GM19324 (cell line): ENCODE data around the gene CDK5RAP1.
"Not testable (repeated sequence)": the region's sequence is repeated elsewhere in the genome, so short reads cannot be mapped to it uniquely, and the experiment has no call there.

Experiments used
- ATAC-seq: cut with Tn5 transposase; IDR thresholded peaks from one replicate; pipeline ENCODE4 v1.9.1; 2021; ENCODE audit warnings: mild to moderate bottlenecking, moderate library complexity; ENCODE audit not compliant: unreplicated experiment, low FRiP score

The CDK5RAP1 gene

GRCh38 chr20:33419140-33419974, 18.0 kb upstream of the CDK5RAP1 start:
- no peak for ATAC-seq

- ATAC-seq = no peak
Measured at GRCh38 chr20:33418033-33418432, 16.7 kb upstream of the CDK5RAP1 start.

DNA sequence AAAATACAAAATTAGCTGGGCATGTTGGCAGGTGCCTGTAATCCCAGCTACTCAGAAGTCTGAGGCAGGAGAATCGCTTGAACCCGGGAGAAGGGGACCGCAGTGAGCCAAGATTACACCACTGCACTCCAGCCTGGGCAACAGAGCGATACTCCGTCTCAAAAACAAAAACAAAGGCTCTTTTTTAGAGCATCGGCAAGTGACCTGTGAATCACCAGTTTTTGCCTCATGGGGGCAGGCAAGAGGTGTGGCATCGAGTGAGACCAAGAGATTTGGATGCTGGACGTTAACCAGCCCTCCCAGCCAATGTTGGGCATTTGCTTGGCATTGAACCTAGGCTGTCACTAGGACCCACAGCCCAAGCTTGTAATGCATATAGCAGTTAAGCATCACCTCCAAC, 14.6 kb upstream of the CDK5RAP1 start:
- ATAC-seq = no peak

- no peak for ATAC-seq
Measured at GRCh38 chr20:33412484-33412838, 11.1 kb upstream of the CDK5RAP1 start.

- no peak for ATAC-seq
Measured at GRCh38 chr20:33411711-33412483, 10.6 kb upstream of the CDK5RAP1 start.

GRCh38 chr20:33411242-33411641, 9.9 kb upstream of the CDK5RAP1 start:
- ATAC-seq = no peak

DNA sequence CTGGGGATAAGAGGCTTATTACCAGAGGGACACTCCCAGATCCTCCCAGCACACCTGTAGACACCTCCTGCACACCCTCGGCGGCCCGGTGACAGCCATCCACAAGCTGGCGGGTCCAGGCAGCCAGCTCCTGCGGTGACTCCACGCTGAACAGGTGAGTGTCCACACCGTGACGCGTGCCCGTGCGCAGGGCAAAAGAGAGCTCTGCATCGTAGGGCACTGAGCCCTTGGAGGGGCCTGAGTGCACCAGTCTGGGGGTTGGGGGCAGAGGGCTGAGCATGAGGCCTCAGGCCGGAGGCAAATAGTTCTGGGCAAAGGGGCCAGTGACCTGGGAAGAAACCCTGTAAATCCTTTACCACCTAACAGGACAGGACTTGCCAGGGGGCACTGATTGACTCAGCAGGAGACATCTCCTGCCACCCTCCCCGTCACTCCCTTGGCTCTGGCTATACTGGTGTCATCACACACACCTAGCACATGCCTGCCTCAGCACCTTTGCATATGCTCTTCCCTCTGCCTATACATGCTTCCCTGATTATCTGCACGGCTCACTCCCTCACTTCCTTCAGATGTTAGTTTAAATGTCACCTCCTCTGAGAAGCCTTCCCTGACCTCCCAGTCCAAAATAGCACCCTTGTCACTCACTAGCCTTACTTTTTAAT, 8.9 kb upstream of the CDK5RAP1 start:
- no peak for ATAC-seq

DNA sequence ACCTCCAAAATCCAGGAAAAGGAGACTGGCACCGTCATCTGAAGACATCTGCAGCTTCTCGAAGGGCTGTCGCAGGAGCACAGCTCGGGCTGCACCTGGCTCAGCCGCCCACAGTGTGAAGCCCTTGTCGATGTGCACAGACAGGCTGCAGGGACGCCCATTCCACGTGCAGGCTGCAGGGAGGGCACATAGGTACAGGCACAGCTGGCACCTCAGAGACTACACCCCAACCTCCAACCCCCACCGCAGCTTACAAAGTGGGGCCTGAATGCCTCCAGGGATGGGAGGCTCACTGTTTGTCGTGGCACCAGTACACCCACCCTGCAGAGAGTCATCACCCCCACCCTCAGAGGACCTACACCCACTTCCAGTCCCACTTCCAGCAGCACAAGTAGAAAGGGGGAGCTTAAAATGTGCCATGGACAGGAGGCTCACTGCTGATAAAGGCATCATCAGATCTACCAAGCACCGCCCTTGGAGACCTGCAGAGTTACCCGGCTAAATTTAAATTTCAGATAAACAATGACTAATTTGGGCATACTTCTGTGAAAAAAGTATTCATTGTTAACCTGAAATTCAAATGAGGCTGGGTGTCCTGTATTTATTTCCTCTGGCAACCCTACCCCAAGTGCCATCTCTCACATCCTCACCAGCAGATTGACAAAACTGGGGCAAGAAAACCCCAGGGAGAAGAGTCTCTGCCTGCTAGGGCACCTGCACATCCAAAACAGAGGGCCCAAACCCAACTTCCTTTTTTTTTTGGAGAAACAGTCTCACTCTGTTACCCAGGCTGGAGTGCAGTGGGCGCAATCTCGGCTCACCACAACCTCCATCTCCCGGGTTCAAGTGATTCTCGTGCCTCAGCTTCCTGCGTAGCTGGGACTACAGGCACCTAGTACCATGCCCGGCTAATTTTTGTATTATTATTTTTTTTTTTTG, 7.7 kb upstream of the CDK5RAP1 start:
- no peak for ATAC-seq

DNA sequence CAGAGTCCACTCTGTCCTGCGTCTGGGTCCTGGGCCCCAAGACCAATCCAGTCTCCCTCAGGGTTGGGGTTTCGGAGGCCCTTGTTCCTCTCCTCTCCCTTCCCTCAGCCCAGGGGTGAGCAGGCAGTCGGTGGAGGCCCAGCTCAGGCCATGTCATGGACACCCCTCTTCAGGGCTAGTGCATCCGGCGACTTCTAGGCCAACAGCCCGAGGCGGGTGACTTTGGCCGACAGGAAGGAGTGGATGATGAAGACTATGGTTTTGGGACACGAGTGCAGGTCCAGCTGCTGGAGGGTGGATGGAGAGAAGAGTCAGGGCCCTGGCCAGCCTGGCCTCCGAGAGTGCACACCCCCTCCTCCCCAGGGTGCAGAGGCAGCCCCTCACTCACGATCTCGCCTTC, 7.0 kb upstream of the CDK5RAP1 start:
- ATAC-seq = no peak

DNA sequence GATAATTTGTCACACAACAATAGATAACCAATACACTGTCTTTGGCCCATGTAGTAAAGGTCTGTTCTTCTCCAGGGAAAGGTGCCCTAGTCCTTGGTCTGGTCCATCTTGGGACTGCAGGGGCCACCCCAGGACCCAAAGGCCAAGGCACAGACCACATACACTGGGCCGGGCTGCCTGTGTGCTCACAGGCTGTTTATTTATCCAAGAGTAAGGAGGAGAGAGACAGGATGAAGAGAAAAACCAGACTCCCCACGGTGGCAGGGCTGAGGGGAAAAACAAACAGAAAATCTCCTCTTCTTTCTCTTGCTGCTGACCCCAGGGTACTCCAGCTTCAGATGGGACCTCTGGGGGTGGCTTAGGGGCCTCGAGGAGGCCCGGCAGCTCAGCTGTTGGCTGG, 6.5 kb upstream of the CDK5RAP1 start:
- no peak for ATAC-seq

GRCh38 chr20:33407251-33407650, 5.9 kb upstream of the CDK5RAP1 start:
- ATAC-seq = no peak

DNA sequence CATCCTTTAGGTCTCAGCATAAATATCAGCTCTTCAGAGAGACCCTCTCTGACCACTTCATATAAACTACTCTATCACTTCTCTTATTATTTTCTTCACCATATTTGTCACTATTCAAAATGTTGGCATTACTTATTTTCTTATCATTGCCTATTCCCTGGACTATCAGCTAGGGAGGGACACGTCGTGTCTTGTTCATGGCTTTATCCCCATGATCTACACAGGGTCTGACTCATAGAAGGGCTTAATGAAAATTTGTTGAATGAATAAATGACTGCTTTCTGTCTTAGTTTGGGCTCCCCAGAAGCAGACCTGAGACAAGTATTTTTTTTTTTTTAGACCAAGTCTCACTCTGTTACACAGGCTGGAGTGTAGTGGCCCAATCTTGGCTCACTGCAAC, 3.0 kb upstream of the CDK5RAP1 start:
- ATAC-seq = no peak

- ATAC-seq = no peak
Measured at GRCh38 chr20:33401921-33402369, 626 bp upstream of the CDK5RAP1 start.

GRCh38 chr20:33400812-33401183, 521 bp downstream of the CDK5RAP1 start:
- no peak for ATAC-seq

DNA sequence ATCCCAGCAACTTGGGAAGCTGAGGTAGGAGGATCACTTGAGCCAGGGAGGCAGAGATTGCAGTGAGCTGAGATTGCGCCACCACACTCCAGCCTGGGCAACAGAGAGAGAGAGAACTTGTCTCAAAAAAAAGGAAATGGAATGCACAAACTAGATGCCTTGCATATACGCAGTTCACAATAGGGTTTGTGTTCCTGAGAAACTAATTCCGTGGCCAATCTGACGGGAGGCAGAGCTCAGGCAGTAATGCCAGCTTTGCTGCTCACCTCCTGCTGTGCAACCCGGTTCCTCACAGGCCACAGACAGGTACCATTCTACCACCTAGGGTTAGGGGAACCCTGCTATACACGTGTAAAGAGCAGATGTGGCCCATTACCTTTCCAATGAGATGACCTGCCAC, 1.4 kb downstream of the CDK5RAP1 start:
- no peak for ATAC-seq

GRCh38 chr20:33394718-33395117, 6.6 kb downstream of the CDK5RAP1 start:
- no peak for ATAC-seq

DNA sequence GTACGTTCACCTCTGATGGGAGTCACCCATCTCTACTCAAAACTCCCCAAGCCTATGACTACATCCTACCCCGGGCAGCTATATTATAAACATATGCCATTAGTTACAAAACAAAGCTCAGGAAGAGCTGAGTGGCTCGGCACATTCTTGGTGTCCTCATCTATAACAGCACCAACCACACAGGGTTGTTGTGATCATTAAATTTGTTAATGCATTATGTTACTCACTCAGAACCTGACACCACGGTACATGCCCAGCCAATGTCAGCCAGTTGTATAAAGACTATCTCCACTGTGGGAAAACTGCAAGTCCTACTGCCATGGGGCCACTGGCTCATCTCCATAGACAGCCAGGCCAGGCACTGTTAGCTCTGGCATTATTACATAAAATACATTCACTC, 7.7 kb downstream of the CDK5RAP1 start:
- no peak for ATAC-seq

DNA sequence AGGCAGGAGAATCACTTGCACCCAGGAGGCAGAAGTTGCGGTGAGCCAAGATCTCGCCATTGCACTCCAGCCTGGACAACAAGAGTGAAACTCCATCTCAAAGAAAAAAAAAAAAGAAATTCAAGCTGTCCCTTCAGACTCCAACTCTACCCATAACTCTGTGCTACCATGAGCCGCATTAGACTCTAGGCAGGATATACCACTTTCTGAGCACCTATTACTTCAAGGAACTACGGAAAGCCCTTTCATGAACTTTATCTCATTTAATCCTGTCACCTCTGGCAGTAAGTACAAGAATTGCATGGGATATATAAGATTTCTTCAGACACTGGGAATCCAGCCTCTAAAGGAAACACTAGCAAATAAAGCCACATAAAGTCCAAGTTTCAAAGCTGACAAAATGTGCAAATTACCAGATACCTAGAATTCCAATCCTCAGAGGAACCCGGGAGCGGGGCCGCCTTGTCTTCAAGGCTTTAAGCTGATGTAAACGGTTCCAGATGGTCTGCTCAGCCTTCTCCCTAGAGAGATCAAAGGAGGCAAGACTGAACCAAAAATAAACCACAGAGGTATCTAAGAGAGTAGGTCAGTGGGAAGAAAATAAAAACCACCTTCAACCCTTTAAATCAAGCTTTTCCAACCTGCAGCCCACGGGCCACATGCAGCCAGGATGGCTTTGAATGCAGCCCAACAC, 9.4 kb downstream of the CDK5RAP1 start:
- ATAC-seq = no peak

DNA sequence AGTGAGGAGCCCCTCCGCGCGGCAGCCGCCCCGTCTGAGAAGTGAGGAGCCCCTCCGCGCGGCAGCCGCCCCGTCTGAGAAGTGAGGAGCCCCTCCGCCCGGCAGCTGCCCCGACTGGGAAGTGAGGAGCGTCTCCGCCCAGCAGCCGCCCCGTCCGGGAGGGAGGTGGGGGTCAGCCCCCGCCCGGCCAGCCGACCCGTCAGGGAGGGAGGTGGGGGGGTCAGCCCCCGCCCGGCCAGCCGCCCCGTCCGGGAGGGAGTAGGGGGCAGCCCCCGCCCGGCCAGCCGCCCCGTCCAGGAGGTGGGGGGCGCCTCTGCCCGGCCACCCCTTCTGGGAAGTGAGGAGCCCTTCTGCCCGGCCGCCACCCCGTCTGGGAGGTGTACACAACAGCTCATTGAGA, 12.0 kb downstream of the CDK5RAP1 start:
- not testable (repeated sequence) for ATAC-seq

DNA sequence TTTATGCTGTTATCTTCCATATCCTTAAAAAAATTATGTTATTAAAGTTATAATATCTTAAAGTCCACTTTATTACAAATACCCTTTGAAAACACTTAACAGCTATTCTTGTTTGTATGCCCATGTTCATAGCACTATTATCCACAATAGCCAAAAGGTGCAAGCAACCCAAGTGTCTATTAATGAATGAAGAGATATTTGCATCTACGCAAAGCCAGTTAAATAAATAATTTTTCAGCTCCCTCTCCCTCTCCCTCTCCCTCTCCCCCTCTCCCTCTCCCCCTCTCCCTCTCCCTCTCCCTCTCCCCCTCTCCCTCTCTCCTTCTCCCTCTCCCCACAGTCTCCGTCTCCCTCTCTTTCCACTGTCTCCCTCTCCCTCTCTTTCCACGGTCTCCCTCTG, 13.1 kb downstream of the CDK5RAP1 start:
- no peak for ATAC-seq
